Measurements from ENCODE around the gene COL25A1. TPM values are rescaled to one million over a fixed set of nuclear protein-coding genes. Genes with fewer than 3 reads are reported as not detected.

The COL25A1 gene
- total and polyA plus RNA-seq, 2 donors (not counting 3 experiments of a cell fraction or from before 2014, with no cell fraction given): 0.21 to 3.5 TPM

DNA sequence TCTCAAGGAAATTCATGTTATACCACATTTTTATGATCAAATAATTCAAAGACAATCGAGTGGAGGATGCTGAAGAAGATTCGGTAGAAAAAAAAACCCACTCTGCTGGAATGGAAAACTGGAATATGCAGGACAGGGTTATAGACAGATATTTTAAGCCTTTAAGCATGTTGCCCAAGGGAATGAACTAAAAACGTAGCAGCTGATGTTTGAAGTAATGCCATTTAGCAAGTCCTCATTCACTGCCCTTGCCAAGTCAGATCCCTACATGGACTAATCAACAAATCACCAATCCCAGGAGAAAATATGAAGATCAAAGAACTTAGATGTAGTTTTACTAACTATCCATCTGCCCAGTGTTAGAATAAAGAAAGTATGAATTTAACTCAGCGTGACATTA lies 464.0 kb downstream of the COL25A1 start:
- DNase-seq (ENCODE audit: low read depth, low spot score): no peak
- Histone ChIP-seq H3K27me3 (ENCODE audit: control insufficient read depth in 2 of 2, insufficient read depth in 2 of 2, low read length in 2 of 2) (peaks cover 0 to 8% of the 10 kb centered on the region in 2 experiments), H4K20me1 (replicated peaks; ENCODE audit: control insufficient read depth, extremely low read depth, insufficient read depth, low read length) (no peaks in the 10 kb centered on the region), H2AFZ (ENCODE audit: low read depth, low read length) (no peak overlapping the region), H3K36me3 (ENCODE audit: control insufficient read depth in 2 of 2, extremely low read depth in 1 of 2, insufficient read depth in 2 of 2, low read length in 2 of 2) (no peaks in the 10 kb centered on the region), H3K4me1 (ENCODE audit: control insufficient read depth, extremely low read depth, insufficient read depth, low read length) (no peaks in the 10 kb centered on the region), H3K9ac (replicated peaks; ENCODE audit: extremely low read depth, insufficient read depth, low read length) (no peak overlapping the region), H3K4me2 (ENCODE audit: insufficient read depth, low read length) (no peak overlapping the region), H3K9me3 (replicated peaks; ENCODE audit: control insufficient read depth, insufficient read depth, low read length) (no peaks in the 10 kb centered on the region), H3K27ac (ENCODE audit: insufficient read depth, low read depth, low read length) (no peak overlapping the region), H3K79me2 (ENCODE audit: control insufficient read depth, insufficient read depth, low read length) (no peaks in the 10 kb centered on the region), H3K9me1 (replicated peaks; ENCODE audit: control insufficient read depth, extremely low read depth, insufficient read depth, low read length) (no peaks in the 10 kb centered on the region), H3K4me3 (replicated peaks in 1 of 3; ENCODE audit: insufficient read depth in 1 of 3, low read depth in 1 of 3, low read length in 3 of 3) (no peak overlapping the region)
- intact Hi-C loops (cut with micrococcal nuclease) (loop anchor here (10.0 kb wide), 1 partner anchor 186 kb away; no protein-coding TSS in a partner anchor), dilution Hi-C loops (cut with MboI; ENCODE audit: extremely low pct_ligation_motif_present, low sequenced_read_pairs) (no loop called here)
- ChIA-PET POLR2A (no interaction called here), CTCF (interaction anchor here (1.1 kb wide), 1 partner anchor 567 kb away, joined by 4 read pairs; no protein-coding TSS in a partner anchor)
- BruUV-seq (replicated peaks): no TSS peak
- no peak for FAIRE-seq
- TF ChIP-seq EZH2 (IDR thresholded peaks at IDR 0.05; ENCODE audit: borderline replicate concordance, low read depth, low read length, severe bottlenecking): no peak
- TF ChIP-seq FOS (IDR thresholded peaks at IDR 0.05; ENCODE audit: borderline replicate concordance, insufficient read depth, low read length): no peak
- no peak for TF ChIP-seq JUN (IDR thresholded peaks at IDR 0.05; ENCODE audit: borderline replicate concordance, insufficient read depth, insufficient read length, low read depth)
- TF ChIP-seq MYC (IDR thresholded peaks at IDR 0.05; ENCODE audit: low read depth, low read length): no peak

DNA sequence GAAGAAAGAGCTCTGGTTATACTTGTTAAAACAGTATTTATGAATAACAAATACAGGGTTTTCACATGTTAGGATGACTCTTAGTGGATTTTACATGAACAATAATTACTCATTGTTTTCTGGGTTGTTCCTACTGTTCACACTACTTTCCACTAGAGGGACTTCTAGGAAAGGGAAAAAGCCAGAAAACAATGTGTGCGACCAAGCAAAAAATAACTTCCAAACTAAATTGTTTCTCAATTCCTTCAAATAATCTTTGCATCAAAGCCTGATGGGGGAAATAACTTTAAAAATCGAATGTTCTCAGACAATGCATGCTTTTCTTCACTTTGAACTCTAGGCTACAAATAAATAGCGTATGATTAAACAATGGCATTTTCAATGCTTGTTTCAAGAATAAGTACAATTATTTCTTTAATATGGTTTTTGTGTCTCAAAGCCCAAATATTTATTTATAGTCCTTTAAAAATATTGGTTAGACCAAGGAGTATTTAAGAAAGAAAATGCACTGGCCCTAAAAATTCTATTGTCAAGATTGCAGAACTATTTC lies 467.5 kb downstream of the COL25A1 start:
- H2AFZ ChIP-seq (ENCODE audit: low read depth, low read length): no peak overlapping the region
- no peaks in the 10 kb centered on the region for H3K9me1 ChIP-seq (replicated peaks; ENCODE audit: control insufficient read depth, extremely low read depth, insufficient read depth, low read length)
- H3K4me3 ChIP-seq (replicated peaks in 1 of 3; ENCODE audit: insufficient read depth in 1 of 3, low read depth in 1 of 3, low read length in 3 of 3): no peak overlapping the region
- no peak overlapping the region for H3K4me2 ChIP-seq (ENCODE audit: insufficient read depth, low read length)
- no peaks in the 10 kb centered on the region for H4K20me1 ChIP-seq (replicated peaks; ENCODE audit: control insufficient read depth, extremely low read depth, insufficient read depth, low read length)
- H3K27me3 ChIP-seq (ENCODE audit: control insufficient read depth in 2 of 2, insufficient read depth in 2 of 2, low read length in 2 of 2): peaks cover 0 to 6% of the 10 kb centered on the region in 2 experiments
- BruUV-seq (replicated peaks): no TSS peak
- no peaks in the 10 kb centered on the region for H3K79me2 ChIP-seq (ENCODE audit: control insufficient read depth, insufficient read depth, low read length)
- no peaks in the 10 kb centered on the region for H3K9me3 ChIP-seq (replicated peaks; ENCODE audit: control insufficient read depth, insufficient read depth, low read length)
- H3K27ac ChIP-seq (ENCODE audit: insufficient read depth, low read depth, low read length): no peak overlapping the region
- CTCF ChIA-PET: interaction anchor here (0.6 to 1.9 kb wide), 2 partner anchors 78 to 571 kb away, joined by 3 to 14 read pairs; no protein-coding TSS in a partner anchor
- no peak for TF ChIP-seq POLR2A (IDR thresholded peaks at IDR 0.05; ENCODE audit: low read depth, low read length)
- peak; percentile 49 to 60 for TF ChIP-seq CTCF (IDR thresholded peaks at IDR 0.05; ENCODE audit: extremely low read depth in 1 of 2, insufficient read depth in 1 of 2, low read depth in 1 of 2, low read length in 2 of 2)
- H3K9ac ChIP-seq (replicated peaks; ENCODE audit: extremely low read depth, insufficient read depth, low read length): no peak overlapping the region
- DNase-seq (ENCODE audit: low read depth, low spot score) (peak; percentile 53), FAIRE-seq (peak; percentile 80)
- H3K4me1 ChIP-seq (ENCODE audit: control insufficient read depth, extremely low read depth, insufficient read depth, low read length): no peaks in the 10 kb centered on the region
- no peaks in the 10 kb centered on the region for H3K36me3 ChIP-seq (ENCODE audit: control insufficient read depth in 2 of 2, extremely low read depth in 1 of 2, insufficient read depth in 2 of 2, low read length in 2 of 2)
- POLR2A ChIA-PET: no interaction called here
- dilution Hi-C loops (cut with MboI; ENCODE audit: extremely low pct_ligation_motif_present, low sequenced_read_pairs): no loop called here
- intact Hi-C loops (cut with micrococcal nuclease): loop anchor here (1.0 to 10.0 kb wide), 7 partner anchors 43 to 571 kb away; no protein-coding TSS in a partner anchor
